Skeletal muscle tissue (tissue), 4 donors: ENCODE measurements around the gene TSPAN9. TPM values are rescaled to one million over a fixed set of nuclear protein-coding genes. Genes with fewer than 3 reads are reported as not detected.

Experiments
- H3K27ac ChIP-seq: one replicate; pipeline ENCODE4 v1.7.0; 2013; ENCODE audit warnings: mild to moderate bottlenecking, low read depth, low read length, inconsistent platforms
- H3K27me3 ChIP-seq, 3 donors: one replicate each; pipeline ENCODE4 v1.7.0; 2013; ENCODE audit warnings: low read length in 3 of 3; ENCODE audit not compliant: control insufficient read depth in 3 of 3, insufficient read depth in 3 of 3
- H3K36me3 ChIP-seq, 3 donors: one replicate each; pipeline ENCODE4 v1.7.0; 2013; ENCODE audit warnings: low read length in 3 of 3; ENCODE audit not compliant: control insufficient read depth in 3 of 3, insufficient read depth in 3 of 3
- H3K4me1 ChIP-seq, 3 donors: one replicate each; pipeline ENCODE4 v1.7.0; 2013; ENCODE audit warnings: low read length in 3 of 3, mild to moderate bottlenecking in 3 of 3; ENCODE audit not compliant: control insufficient read depth in 3 of 3, insufficient read depth in 3 of 3
- H3K4me3 ChIP-seq, 3 donors: one replicate each; pipeline ENCODE4 v1.7.0; 2013; ENCODE audit warnings: low read length in 3 of 3
- H3K9ac ChIP-seq, 3 donors: one replicate each; pipeline ENCODE4 v1.7.0; 2013; ENCODE audit warnings: low read length in 3 of 3, mild to moderate bottlenecking in 3 of 3, moderate library complexity in 2 of 3, low read depth in 1 of 3
- H3K9me3 ChIP-seq, 3 donors: one replicate each; pipeline ENCODE4 v1.7.0; 2013; ENCODE audit warnings: low read length in 3 of 3; ENCODE audit not compliant: control insufficient read depth in 3 of 3
- total RNA-seq: library from RNA; depleted of rRNA; stranded (reverse); fragments of >200 nt; gene quantifications from one replicate; pipeline ENCODE4 v1.2.3, GENCODE V29; 2014
- donor health status: Osteomylitis.

The TSPAN9 gene
- total RNA-seq, 1 donor from 2014 or later: 66.3 TPM

GRCh38 chr12:3216726-3217682 lies 139.8 kb downstream of the TSPAN9 start:
- Histone ChIP-seq H3K9ac (no peak overlapping the region), H3K4me1 (peaks cover 17 to 33% (median 25%) of the 10 kb centered on the region in 3 donors), H3K27ac (no peak overlapping the region), H3K36me3 (peaks cover 0 to 3% (median 3%) of the 10 kb centered on the region in 3 donors), H3K9me3 (no peaks in the 10 kb centered on the region), H3K27me3 (no peaks in the 10 kb centered on the region), H3K4me3 (no peak overlapping the region)

GRCh38 chr12:3217683-3218079 lies 140.5 kb downstream of the TSPAN9 start:
- Histone ChIP-seq H3K9ac (no peak overlapping the region), H3K27ac (peak overlapping the region; percentile 48), H3K4me3 (no peak overlapping the region), H3K4me1 (peaks cover 17 to 33% (median 25%) of the 10 kb centered on the region in 3 donors), H3K36me3 (peaks cover 0 to 3% (median 3%) of the 10 kb centered on the region in 3 donors), H3K9me3 (no peaks in the 10 kb centered on the region), H3K27me3 (no peaks in the 10 kb centered on the region)

GRCh38 chr12:3218228-3219171 lies 141.3 kb downstream of the TSPAN9 start:
- Histone ChIP-seq H3K4me1 (peaks cover 17 to 33% (median 25%) of the 10 kb centered on the region in 3 donors), H3K9ac (peak overlapping the region; percentile 3 to 33 (median 10)), H3K36me3 (peaks cover 0 to 3% (median 3%) of the 10 kb centered on the region in 3 donors), H3K9me3 (no peaks in the 10 kb centered on the region), H3K27me3 (no peaks in the 10 kb centered on the region), H3K27ac (peak overlapping the region; percentile 48), H3K4me3 (peak overlapping the region in 1 of 3 donors; percentile 6)

GRCh38 chr12:3219233-3219632 lies 142.1 kb downstream of the TSPAN9 start:
- Histone ChIP-seq H3K27ac (peak overlapping the region; percentile 48), H3K4me3 (no peak overlapping the region), H3K36me3 (peaks cover 0 to 3% (median 3%) of the 10 kb centered on the region in 3 donors), H3K9me3 (no peaks in the 10 kb centered on the region), H3K4me1 (peaks cover 17 to 33% (median 25%) of the 10 kb centered on the region in 3 donors), H3K9ac (peak overlapping the region in 1 of 3 donors; percentile 33), H3K27me3 (no peaks in the 10 kb centered on the region)

- Histone ChIP-seq H3K36me3 (peaks cover 0 to 2% (median 0%) of the 10 kb centered on the region in 3 donors), H3K4me1 (peaks cover 19 to 33% (median 26%) of the 10 kb centered on the region in 3 donors), H3K4me3 (no peak overlapping the region), H3K9me3 (no peaks in the 10 kb centered on the region), H3K27ac (no peak overlapping the region), H3K9ac (no peak overlapping the region), H3K27me3 (no peaks in the 10 kb centered on the region)
These were observed 143.5 kb downstream of the TSPAN9 start for GRCh38 chr12:3220382-3221321.

- H3K4me3 ChIP-seq: no peak overlapping the region
- peak overlapping the region in 1 of 3 donors; percentile 8 for H3K9ac ChIP-seq
- H3K27ac ChIP-seq: no peak overlapping the region
- H3K4me1 ChIP-seq: peaks cover 18 to 29% (median 22%) of the 10 kb centered on the region in 3 donors
- H3K36me3 ChIP-seq: no peaks in the 10 kb centered on the region
- H3K27me3 ChIP-seq: no peaks in the 10 kb centered on the region
- no peaks in the 10 kb centered on the region for H3K9me3 ChIP-seq
These were observed 145.1 kb downstream of the TSPAN9 start for GRCh38 chr12:3222306-3222705.

- H3K4me3 ChIP-seq: no peak overlapping the region
- H3K27ac ChIP-seq: no peak overlapping the region
- H3K9me3 ChIP-seq: no peaks in the 10 kb centered on the region
- H3K4me1 ChIP-seq: peaks cover 18 to 22% (median 18%) of the 10 kb centered on the region in 3 donors
- H3K36me3 ChIP-seq: no peaks in the 10 kb centered on the region
- H3K9ac ChIP-seq: no peak overlapping the region
- H3K27me3 ChIP-seq: no peaks in the 10 kb centered on the region
These were observed 145.8 kb downstream of the TSPAN9 start for GRCh38 chr12:3222979-3223378.

GRCh38 chr12:3223601-3224529 lies 146.7 kb downstream of the TSPAN9 start:
- Histone ChIP-seq H3K4me1 (peaks cover 9 to 13% (median 11%) of the 10 kb centered on the region in 3 donors), H3K36me3 (no peaks in the 10 kb centered on the region), H3K4me3 (no peak overlapping the region), H3K27ac (no peak overlapping the region), H3K9ac (no peak overlapping the region), H3K27me3 (no peaks in the 10 kb centered on the region), H3K9me3 (peaks cover 0 to 4% (median 0%) of the 10 kb centered on the region in 3 donors)
